ENCODE results near the gene ROR1. TPM values are rescaled to one million over a fixed set of nuclear protein-coding genes. Genes with fewer than 3 reads are reported as not detected.

ROR1 gene
- total and polyA plus RNA-seq, 2 of the 13 experiments (the other 11 are each of a cell fraction or from before 2014, with no cell fraction given), result 0.58 to 2.3 TPM

DNA sequence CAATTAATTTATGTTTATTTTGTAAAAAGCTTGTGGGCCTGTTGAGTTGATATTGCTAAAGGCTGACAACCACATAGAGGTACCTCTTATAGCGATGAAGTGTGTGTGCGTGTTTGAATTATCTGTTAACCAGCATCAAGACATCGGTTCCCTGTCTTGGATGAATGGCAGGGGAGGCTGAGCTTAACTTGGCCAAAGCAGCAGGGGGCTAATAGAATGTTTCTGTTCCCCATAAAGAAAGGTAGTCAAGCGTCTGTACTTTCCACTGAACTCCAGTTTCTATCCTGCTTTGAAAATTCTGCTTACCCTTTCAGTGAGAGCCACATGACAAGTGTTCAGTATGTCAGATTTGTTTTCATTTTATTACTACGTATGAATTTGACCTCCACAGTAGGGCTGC is 63.0 kb downstream of the ROR1 start:
- WGBS (ENCODE audit: low lambda C conversion rate), result 76% methylated on average over 5 of the region's 5 CpGs
- TF ChIP-seq, protein P1, sequence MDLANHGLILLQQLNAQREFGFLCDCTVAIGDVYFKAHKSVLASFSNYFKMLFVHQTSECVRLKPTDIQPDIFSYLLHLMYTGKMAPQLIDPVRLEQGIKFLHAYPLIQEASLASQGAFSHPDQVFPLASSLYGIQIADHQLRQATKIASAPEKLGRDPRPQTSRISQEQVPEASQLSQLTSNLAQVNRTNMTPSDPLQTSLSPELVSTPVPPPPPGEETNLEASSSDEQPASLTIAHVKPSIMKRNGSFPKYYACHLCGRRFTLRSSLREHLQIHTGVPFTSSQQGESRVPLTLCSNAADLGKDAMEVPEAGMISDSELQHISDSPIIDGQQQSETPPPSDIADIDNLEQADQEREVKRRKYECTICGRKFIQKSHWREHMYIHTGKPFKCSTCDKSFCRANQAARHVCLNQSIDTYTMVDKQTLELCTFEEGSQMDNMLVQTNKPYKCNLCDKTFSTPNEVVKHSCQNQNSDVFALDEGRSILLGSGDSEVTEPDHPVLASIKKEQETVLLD (CRISPR knock-in tag; IDR thresholded peaks at IDR 0.05; ENCODE audit: low read depth), result no peak
- no peak for TF ChIP-seq MED13 (CRISPR knock-in tag; IDR thresholded peaks at IDR 0.05)
- no peak for TF ChIP-seq MIXL1 (CRISPR knock-in tag; IDR thresholded peaks at IDR 0.05)
- TF ChIP-seq ZSCAN9 (CRISPR knock-in tag; IDR thresholded peaks at IDR 0.05; ENCODE audit: borderline replicate concordance), result no peak
- no peak for TF ChIP-seq PLRG1 (conservative IDR thresholded peaks at IDR 0.05)
- no peak for TF ChIP-seq KLF12 (CRISPR knock-in tag; IDR thresholded peaks at IDR 0.05; ENCODE audit: borderline replicate concordance)
- TF ChIP-seq MXI1 (IDR thresholded peaks at IDR 0.05; ENCODE audit: borderline replicate concordance, low read depth, low read length), result no peak
- no peak for TF ChIP-seq CREM (IDR thresholded peaks at IDR 0.05)
- no peak for TF ChIP-seq CREM (CRISPR knock-in tag; IDR thresholded peaks at IDR 0.05)
- TF ChIP-seq ZFYVE20 (CRISPR knock-in tag; IDR thresholded peaks at IDR 0.05; ENCODE audit: borderline replicate concordance, low read depth), result no peak
- TF ChIP-seq, protein P2, sequence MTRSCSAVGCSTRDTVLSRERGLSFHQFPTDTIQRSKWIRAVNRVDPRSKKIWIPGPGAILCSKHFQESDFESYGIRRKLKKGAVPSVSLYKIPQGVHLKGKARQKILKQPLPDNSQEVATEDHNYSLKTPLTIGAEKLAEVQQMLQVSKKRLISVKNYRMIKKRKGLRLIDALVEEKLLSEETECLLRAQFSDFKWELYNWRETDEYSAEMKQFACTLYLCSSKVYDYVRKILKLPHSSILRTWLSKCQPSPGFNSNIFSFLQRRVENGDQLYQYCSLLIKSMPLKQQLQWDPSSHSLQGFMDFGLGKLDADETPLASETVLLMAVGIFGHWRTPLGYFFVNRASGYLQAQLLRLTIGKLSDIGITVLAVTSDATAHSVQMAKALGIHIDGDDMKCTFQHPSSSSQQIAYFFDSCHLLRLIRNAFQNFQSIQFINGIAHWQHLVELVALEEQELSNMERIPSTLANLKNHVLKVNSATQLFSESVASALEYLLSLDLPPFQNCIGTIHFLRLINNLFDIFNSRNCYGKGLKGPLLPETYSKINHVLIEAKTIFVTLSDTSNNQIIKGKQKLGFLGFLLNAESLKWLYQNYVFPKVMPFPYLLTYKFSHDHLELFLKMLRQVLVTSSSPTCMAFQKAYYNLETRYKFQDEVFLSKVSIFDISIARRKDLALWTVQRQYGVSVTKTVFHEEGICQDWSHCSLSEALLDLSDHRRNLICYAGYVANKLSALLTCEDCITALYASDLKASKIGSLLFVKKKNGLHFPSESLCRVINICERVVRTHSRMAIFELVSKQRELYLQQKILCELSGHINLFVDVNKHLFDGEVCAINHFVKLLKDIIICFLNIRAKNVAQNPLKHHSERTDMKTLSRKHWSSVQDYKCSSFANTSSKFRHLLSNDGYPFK (CRISPR knock-in tag; IDR thresholded peaks at IDR 0.05; ENCODE audit: borderline replicate concordance), result no peak
- no peak for TF ChIP-seq BHLHE40 (IDR thresholded peaks at IDR 0.05; ENCODE audit: low read length)
- no peak for TF ChIP-seq MTF2 (CRISPR knock-in tag; IDR thresholded peaks at IDR 0.05; ENCODE audit: borderline replicate concordance)
- no peak for TF ChIP-seq ZNF7 (CRISPR knock-in tag; IDR thresholded peaks at IDR 0.05)
- TF ChIP-seq, protein P3, sequence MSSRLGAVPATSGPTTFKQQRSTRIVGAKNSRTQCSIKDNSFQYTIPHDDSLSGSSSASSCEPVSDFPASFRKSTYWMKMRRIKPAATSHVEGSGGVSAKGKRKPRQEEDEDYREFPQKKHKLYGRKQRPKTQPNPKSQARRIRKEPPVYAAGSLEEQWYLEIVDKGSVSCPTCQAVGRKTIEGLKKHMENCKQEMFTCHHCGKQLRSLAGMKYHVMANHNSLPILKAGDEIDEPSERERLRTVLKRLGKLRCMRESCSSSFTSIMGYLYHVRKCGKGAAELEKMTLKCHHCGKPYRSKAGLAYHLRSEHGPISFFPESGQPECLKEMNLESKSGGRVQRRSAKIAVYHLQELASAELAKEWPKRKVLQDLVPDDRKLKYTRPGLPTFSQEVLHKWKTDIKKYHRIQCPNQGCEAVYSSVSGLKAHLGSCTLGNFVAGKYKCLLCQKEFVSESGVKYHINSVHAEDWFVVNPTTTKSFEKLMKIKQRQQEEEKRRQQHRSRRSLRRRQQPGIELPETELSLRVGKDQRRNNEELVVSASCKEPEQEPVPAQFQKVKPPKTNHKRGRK (CRISPR knock-in tag; IDR thresholded peaks at IDR 0.05), result no peak
- no peak for TF ChIP-seq RARA (CRISPR knock-in tag; IDR thresholded peaks at IDR 0.05)
- no peak for TF ChIP-seq MBNL3 (CRISPR knock-in tag; conservative IDR thresholded peaks at IDR 0.05)
- TF ChIP-seq, protein P4, sequence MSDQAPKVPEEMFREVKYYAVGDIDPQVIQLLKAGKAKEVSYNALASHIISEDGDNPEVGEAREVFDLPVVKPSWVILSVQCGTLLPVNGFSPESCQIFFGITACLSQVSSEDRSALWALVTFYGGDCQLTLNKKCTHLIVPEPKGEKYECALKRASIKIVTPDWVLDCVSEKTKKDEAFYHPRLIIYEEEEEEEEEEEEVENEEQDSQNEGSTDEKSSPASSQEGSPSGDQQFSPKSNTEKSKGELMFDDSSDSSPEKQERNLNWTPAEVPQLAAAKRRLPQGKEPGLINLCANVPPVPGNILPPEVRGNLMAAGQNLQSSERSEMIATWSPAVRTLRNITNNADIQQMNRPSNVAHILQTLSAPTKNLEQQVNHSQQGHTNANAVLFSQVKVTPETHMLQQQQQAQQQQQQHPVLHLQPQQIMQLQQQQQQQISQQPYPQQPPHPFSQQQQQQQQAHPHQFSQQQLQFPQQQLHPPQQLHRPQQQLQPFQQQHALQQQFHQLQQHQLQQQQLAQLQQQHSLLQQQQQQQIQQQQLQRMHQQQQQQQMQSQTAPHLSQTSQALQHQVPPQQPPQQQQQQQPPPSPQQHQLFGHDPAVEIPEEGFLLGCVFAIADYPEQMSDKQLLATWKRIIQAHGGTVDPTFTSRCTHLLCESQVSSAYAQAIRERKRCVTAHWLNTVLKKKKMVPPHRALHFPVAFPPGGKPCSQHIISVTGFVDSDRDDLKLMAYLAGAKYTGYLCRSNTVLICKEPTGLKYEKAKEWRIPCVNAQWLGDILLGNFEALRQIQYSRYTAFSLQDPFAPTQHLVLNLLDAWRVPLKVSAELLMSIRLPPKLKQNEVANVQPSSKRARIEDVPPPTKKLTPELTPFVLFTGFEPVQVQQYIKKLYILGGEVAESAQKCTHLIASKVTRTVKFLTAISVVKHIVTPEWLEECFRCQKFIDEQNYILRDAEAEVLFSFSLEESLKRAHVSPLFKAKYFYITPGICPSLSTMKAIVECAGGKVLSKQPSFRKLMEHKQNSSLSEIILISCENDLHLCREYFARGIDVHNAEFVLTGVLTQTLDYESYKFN (CRISPR knock-in tag; conservative IDR thresholded peaks at IDR 0.05), result no peak
- no peak for TF ChIP-seq ZNF792 (CRISPR knock-in tag; IDR thresholded peaks at IDR 0.05)
- TF ChIP-seq NFRKB (IDR thresholded peaks at IDR 0.05), result no peak
- intact Hi-C loops (cut with micrococcal nuclease; ENCODE audit: unreplicated experiment), result no loop called here
- Histone ChIP-seq H3K27ac (ENCODE audit: extremely low read length, insufficient read depth, low read length) (no peak overlapping the region), H3K4me1 (ENCODE audit: insufficient read depth, low read length) (no peaks in the 10 kb centered on the region), H4K20me1 (ENCODE audit: insufficient read depth, low read length) (no peaks in the 10 kb centered on the region), H3K79me2 (ENCODE audit: insufficient read depth, low read length) (no peaks in the 10 kb centered on the region), H3K27me3 (ENCODE audit: control insufficient read depth in 1 of 2, insufficient read depth in 2 of 2, low read length in 2 of 2) (no peaks in the 10 kb centered on the region; a peak in 1 of 5 replicates), H2AFZ (ENCODE audit: low read length) (no peak overlapping the region), H3K4me3 (replicated peaks in 1 of 3; ENCODE audit: insufficient read depth in 1 of 3, low read depth in 2 of 3, low read length in 3 of 3) (no peak overlapping the region), H3K9me3 (ENCODE audit: low read length) (no peaks in the 10 kb centered on the region), H3K9ac (ENCODE audit: insufficient read depth, low read depth, low read length) (no peak overlapping the region), H3K36me3 (replicated peaks in 1 of 2; ENCODE audit: control insufficient read depth in 1 of 2, insufficient read depth in 2 of 2, low read length in 2 of 2) (no peaks in the 10 kb centered on the region), H3K4me2 (ENCODE audit: low read depth, low read length) (no peak overlapping the region)
- FAIRE-seq (no peak), ATAC-seq (no peak), DNase-seq (ENCODE audit: low spot score) (no peak)
- POLR2A ChIA-PET, result no interaction called here
- no TSS peak for BruUV-seq (replicated peaks)
- CTCF ChIA-PET (ENCODE audit: low intra/inter-chr PET ratio, low total read pairs), result no interaction called here
- in situ Hi-C loops (cut with HindIII; ENCODE audit: extremely low pct_ligation_motif_present, low pct_unique_long_range_greater_than_20kb), result no loop called here

All from HepG2 (cell line).